BE2C (cell line): Measurements from ENCODE around the gene GHR.

Source experiments
- DNase-seq: peaks from one replicate; pipeline ENCODE4 v3.0.0-alpha.2; 2020
- H3K27me3 ChIP-seq: fragments of 250-450 bp; sonication (Bioruptor Pico); 2 replicates; pipeline ENCODE4 v1.5.1; 2020; ENCODE audit warnings: mild to moderate bottlenecking
- H3K36me3 ChIP-seq: fragments of 250-450 bp; sonication (Bioruptor Pico); 2 replicates; pipeline ENCODE4 v1.5.1; 2020; ENCODE audit warnings: mild to moderate bottlenecking
- H3K4me1 ChIP-seq: fragments of 250-450 bp; sonication (Bioruptor Pico); 2 replicates; pipeline ENCODE4 v1.5.1; 2020
- H3K4me3 ChIP-seq: 2 replicates; pipeline ENCODE4 v1.5.1; 2011; ENCODE audit warnings: low read depth, low read length
- H3K9me3 ChIP-seq: fragments of 250-450 bp; sonication (Bioruptor Pico); 2 replicates; pipeline ENCODE4 v1.5.1; 2020
- CTCF ChIP-seq: IDR thresholded peaks from 2 replicates; pipeline ENCODE4 v1.5.1; 2012; ENCODE audit warnings: mild to moderate bottlenecking, low read depth, low read length

The GHR gene

GRCh38 chr5:42404366-42404765, 18.9 kb upstream of the GHR start:
- TF ChIP-seq CTCF = no peak
- Histone ChIP-seq H3K36me3 (no peaks in the 10 kb centered on the region), H3K9me3 (no peaks in the 10 kb centered on the region), H3K27me3 (no peaks in the 10 kb centered on the region), H3K4me1 (no peaks in the 10 kb centered on the region), H3K4me3 (no peak overlapping the region)
- no peak for DNase-seq

DNA sequence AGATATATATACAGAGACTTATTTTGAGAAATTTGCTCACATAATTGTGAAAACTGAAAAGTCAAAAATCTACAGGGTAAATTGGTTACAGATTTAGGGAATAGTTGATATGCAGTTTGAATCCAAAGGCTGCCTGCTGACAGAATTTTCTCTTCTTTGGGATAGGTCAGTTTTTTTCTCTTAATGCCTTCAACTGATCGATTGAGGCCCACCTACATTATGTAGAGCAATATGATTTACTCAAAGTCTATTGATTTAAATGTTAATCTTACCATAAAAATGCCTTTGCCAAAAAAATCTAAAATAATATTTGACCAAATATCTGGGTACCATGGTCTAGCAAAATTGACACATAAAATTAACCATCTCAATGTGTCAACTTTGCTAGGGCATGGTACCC, 3.9 kb upstream of the GHR start:
- no peaks in the 10 kb centered on the region; the same call in 1 of the 2 replicates for H3K9me3 ChIP-seq
- H3K4me3 ChIP-seq = no peak overlapping the region
- H3K4me1 ChIP-seq = no peaks in the 10 kb centered on the region
- TF ChIP-seq CTCF = no peak
- DNase-seq = no peak
- peaks cover 13% of the 10 kb centered on the region for H3K27me3 ChIP-seq
- no peaks in the 10 kb centered on the region for H3K36me3 ChIP-seq

DNA sequence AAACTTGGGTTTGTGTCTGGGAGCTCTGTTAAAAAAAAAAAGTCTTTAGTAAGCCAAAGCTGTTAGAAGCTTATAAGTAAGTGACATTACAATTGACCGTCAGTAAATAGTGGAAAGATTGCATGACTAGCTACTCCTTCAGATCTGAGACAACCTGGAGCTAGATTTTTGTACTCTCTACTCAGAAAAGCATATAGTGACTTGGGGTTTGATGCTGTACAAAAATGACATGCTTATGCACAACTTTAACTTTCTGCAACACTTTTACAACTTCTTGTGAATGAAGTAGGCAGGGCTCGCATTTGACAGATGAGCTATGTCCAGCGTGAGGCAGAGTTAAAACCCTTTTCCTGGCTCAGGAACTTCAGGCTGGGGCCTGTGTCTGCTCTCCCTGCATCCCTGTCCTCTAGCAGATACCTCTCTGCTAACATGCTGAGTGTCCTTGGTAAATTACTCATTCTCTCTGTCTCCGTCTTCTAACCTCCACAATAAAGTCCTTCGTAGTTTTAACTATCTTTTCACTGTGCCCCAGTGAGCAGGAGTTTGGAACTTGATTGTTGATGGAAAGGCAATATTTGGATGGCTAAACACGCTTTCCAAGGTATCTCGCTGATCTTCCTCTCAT, 471 bp upstream of the GHR start:
- Histone ChIP-seq H3K4me1 (no peaks in the 10 kb centered on the region), H3K4me3 (peak overlapping the region; percentile 53), H3K9me3 (no peaks in the 10 kb centered on the region; the same call in 1 of the 2 replicates), H3K36me3 (no peaks in the 10 kb centered on the region), H3K27me3 (peaks cover 28% of the 10 kb centered on the region)
- TF ChIP-seq CTCF = no peak
- no peak for DNase-seq

DNA sequence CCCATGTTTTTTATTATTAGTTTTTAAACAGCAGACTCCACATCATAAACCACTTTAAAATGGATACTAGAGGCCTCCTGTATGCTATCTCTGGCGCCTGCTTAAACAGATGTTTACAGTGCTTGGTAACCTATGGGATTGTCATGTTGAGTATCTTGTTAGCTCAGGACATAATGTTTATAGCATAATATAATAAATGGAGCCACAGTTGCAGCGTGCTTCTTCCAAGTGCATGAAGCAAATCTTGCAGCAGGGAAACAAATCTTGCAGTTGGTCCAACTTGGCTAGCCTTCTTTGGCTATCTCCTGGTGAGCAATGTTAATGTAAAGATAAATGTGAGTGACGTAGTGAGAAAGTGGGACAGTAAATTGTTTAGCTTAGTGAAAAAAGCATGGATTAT, 2.8 kb downstream of the GHR start:
- DNase-seq = no peak
- peaks cover 28% of the 10 kb centered on the region for H3K27me3 ChIP-seq

DNA sequence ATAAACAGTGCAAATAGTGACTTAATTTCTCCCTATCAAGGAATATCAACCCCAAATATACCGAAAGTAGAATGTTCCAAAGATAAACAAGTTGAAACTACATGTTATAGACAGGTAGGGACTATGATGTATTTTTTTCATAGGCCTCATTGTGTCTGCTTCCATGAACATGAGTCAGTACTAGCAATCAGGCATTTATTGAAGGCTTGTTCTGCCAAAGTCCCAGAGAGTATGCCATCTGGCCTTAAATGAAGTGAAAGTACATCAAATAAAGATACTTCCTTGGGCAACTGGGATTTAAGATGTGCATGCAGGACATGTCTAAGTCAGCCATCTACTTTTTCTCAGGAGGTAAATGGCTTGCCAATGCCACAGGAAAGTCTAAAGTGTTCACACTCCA, 6.5 kb downstream of the GHR start:
- TF ChIP-seq CTCF = no peak
- no peaks in the 10 kb centered on the region for H3K9me3 ChIP-seq
- no peak overlapping the region for H3K4me3 ChIP-seq
- H3K36me3 ChIP-seq = no peaks in the 10 kb centered on the region
- no peak for DNase-seq
- peaks cover 11% of the 10 kb centered on the region for H3K27me3 ChIP-seq
- no peaks in the 10 kb centered on the region for H3K4me1 ChIP-seq

More for the DNA sequence above, 2.8 kb downstream of the GHR start:
- Histone ChIP-seq H3K4me3 (no peak overlapping the region), H3K9me3 (no peaks in the 10 kb centered on the region; the same call in 1 of the 2 replicates), H3K4me1 (no peaks in the 10 kb centered on the region), H3K36me3 (no peaks in the 10 kb centered on the region)
- TF ChIP-seq CTCF = no peak

DNA sequence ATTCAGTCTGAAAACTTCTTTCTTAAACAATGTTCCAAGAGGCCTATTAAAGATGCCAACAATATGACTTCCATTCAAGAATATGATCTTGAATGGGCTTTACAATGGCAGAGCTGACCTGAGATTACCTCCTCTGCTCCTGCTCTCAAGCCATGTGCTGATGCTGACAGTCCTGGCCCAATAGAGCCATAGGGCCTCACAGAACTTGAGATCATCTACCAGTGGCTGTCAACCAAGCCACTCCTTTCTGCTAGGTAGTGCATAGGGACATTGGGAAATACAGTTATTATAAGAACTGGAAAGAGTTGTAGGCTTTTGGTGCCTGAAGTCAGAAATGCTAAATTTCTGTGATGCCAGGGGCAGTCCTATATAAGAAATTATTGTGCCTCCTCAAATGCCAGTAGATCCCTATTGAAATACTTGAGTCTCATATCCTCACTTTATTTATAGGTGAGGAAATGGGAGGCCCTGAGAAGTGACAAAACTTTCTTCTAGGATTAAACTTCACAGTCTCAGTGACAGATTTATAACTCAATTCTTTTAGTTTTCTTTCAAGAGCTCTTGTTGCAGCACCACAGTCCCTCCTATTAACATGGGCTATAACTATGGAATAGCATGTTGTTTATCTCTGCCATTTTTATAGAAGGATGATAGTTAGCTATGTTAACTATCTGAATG, 10.9 kb downstream of the GHR start:
- H3K9me3 ChIP-seq = no peaks in the 10 kb centered on the region
- H3K4me3 ChIP-seq = no peak overlapping the region
- DNase-seq = no peak
- H3K27me3 ChIP-seq = no peaks in the 10 kb centered on the region
- no peak for TF ChIP-seq CTCF
- no peaks in the 10 kb centered on the region for H3K4me1 ChIP-seq
- H3K36me3 ChIP-seq = no peaks in the 10 kb centered on the region
